ENCODE measurements around the gene RAB35.

Gene RAB35

GRCh38 chr12:120099738-120100137 is 16.8 kb downstream of the RAB35 start:
- Histone ChIP-seq H3K36me3 (ENCODE audit: insufficient read depth, low read length) (peaks cover 90% of the 10 kb centered on the region), H3K79me2 (ENCODE audit: insufficient read depth, low read length) (peaks cover 17% of the 10 kb centered on the region), H3K27me3 (ENCODE audit: insufficient read depth, low read length) (no peaks in the 10 kb centered on the region), H3K4me2 (ENCODE audit: low read length) (no peak overlapping the region), H3K9ac (ENCODE audit: low read length) (no peak overlapping the region), H3K4me1 (ENCODE audit: insufficient read depth, low read length, severe bottlenecking) (peaks cover 38% of the 10 kb centered on the region), H3F3A (ENCODE audit: insufficient read depth, low read length) (no peaks in the 10 kb centered on the region), H4K20me1 (ENCODE audit: insufficient read depth, low read length) (no peaks in the 10 kb centered on the region), H2AFZ (ENCODE audit: low read length) (no peak overlapping the region), H3K9me2 (ENCODE audit: low read depth, low read length) (no peaks in the 10 kb centered on the region), H3K9me3 (ENCODE audit: low read length) (no peaks in the 10 kb centered on the region), H3K4me3 (ENCODE audit: low read depth, low read length, poor library complexity, severe bottlenecking) (no peak overlapping the region), H3K27ac (ENCODE audit: low read depth, low read length, poor library complexity, severe bottlenecking) (no peak overlapping the region)
- TF ChIP-seq, protein P1, sequence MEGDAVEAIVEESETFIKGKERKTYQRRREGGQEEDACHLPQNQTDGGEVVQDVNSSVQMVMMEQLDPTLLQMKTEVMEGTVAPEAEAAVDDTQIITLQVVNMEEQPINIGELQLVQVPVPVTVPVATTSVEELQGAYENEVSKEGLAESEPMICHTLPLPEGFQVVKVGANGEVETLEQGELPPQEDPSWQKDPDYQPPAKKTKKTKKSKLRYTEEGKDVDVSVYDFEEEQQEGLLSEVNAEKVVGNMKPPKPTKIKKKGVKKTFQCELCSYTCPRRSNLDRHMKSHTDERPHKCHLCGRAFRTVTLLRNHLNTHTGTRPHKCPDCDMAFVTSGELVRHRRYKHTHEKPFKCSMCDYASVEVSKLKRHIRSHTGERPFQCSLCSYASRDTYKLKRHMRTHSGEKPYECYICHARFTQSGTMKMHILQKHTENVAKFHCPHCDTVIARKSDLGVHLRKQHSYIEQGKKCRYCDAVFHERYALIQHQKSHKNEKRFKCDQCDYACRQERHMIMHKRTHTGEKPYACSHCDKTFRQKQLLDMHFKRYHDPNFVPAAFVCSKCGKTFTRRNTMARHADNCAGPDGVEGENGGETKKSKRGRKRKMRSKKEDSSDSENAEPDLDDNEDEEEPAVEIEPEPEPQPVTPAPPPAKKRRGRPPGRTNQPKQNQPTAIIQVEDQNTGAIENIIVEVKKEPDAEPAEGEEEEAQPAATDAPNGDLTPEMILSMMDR (IDR thresholded peaks at IDR 0.05; ENCODE audit: low read length) = no peak
- no peak for TF ChIP-seq EZH2 (IDR thresholded peaks at IDR 0.05; ENCODE audit: borderline replicate concordance, low read length)

- peaks cover 16% of the 10 kb centered on the region for H3K79me2 ChIP-seq (ENCODE audit: insufficient read depth, low read length)
Observed at GRCh38 chr12:120098756-120099470, 17.6 kb downstream of the RAB35 start.

DNA sequence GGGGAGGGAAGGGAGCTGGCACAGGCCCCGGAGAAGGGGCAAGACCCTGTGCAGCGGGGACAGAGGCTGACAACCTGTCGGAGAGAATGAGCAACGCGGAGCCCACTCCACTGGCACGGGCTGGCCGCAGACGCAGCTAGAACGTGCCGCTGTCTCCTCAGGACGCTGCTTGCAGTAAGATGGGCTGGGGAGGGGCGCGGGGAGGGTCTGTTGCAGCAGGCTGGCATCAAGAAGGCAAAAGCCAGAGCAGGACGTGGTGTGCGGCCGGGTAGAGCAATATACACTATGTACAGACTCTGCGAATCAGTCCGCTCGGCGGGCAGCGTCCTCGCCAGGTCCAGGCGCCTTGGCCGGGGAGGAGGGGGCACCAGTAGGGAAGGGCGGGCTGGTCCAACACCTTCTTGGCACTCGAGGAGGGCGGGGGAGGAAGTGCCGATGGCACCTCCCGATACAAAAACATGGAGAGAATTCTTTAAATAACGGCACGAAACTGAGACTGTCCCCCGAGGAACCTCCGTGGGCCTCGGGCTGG is 19.8 kb downstream of the RAB35 start:
- Histone ChIP-seq H4K20me1 (ENCODE audit: insufficient read depth, low read length) (no peaks in the 10 kb centered on the region), H3K4me3 (ENCODE audit: low read depth, low read length, poor library complexity, severe bottlenecking) (no peak overlapping the region), H3K27me3 (ENCODE audit: insufficient read depth, low read length) (no peaks in the 10 kb centered on the region), H3K79me2 (ENCODE audit: insufficient read depth, low read length) (0 out of 2 replicates have a peak, but pooled peaks cover under 1% of the 10 kb centered on the region), H3K4me1 (ENCODE audit: insufficient read depth, low read length, severe bottlenecking) (peaks cover 38% of the 10 kb centered on the region), H3K27ac (ENCODE audit: low read depth, low read length, poor library complexity, severe bottlenecking) (no peak overlapping the region), H3F3A (ENCODE audit: insufficient read depth, low read length) (no peaks in the 10 kb centered on the region), H3K9me2 (ENCODE audit: low read depth, low read length) (no peaks in the 10 kb centered on the region), H3K9ac (ENCODE audit: low read length) (no peak overlapping the region), H3K9me3 (ENCODE audit: low read length) (no peaks in the 10 kb centered on the region), H3K4me2 (ENCODE audit: low read length) (no peak overlapping the region), H2AFZ (ENCODE audit: low read length) (no peak overlapping the region), H3K36me3 (ENCODE audit: insufficient read depth, low read length) (peaks cover 76% of the 10 kb centered on the region)
- TF ChIP-seq EZH2 (IDR thresholded peaks at IDR 0.05; ENCODE audit: borderline replicate concordance, low read length) = no peak
- TF ChIP-seq, protein P1 (IDR thresholded peaks at IDR 0.05; ENCODE audit: low read length) = no peak

More at GRCh38 chr12:120098756-120099470, 17.6 kb downstream of the RAB35 start:
- H3K9ac ChIP-seq (ENCODE audit: low read length) = no peak overlapping the region
- peaks cover 46% of the 10 kb centered on the region for H3K4me1 ChIP-seq (ENCODE audit: insufficient read depth, low read length, severe bottlenecking)
- H3F3A ChIP-seq (ENCODE audit: insufficient read depth, low read length) = no peaks in the 10 kb centered on the region
- H3K27me3 ChIP-seq (ENCODE audit: insufficient read depth, low read length) = no peaks in the 10 kb centered on the region
- H3K27ac ChIP-seq (ENCODE audit: low read depth, low read length, poor library complexity, severe bottlenecking) = no peak overlapping the region
- TF ChIP-seq, protein P1 (IDR thresholded peaks at IDR 0.05; ENCODE audit: low read length) = no peak
- no peak for TF ChIP-seq EZH2 (IDR thresholded peaks at IDR 0.05; ENCODE audit: borderline replicate concordance, low read length)
- H3K36me3 ChIP-seq (ENCODE audit: insufficient read depth, low read length) = peaks cover 86% of the 10 kb centered on the region
- no peaks in the 10 kb centered on the region for H4K20me1 ChIP-seq (ENCODE audit: insufficient read depth, low read length)
- no peak overlapping the region for H2AFZ ChIP-seq (ENCODE audit: low read length)
- no peak overlapping the region for H3K4me2 ChIP-seq (ENCODE audit: low read length)
- H3K9me3 ChIP-seq (ENCODE audit: low read length) = no peaks in the 10 kb centered on the region
- H3K9me2 ChIP-seq (ENCODE audit: low read depth, low read length) = no peaks in the 10 kb centered on the region
- H3K4me3 ChIP-seq (ENCODE audit: low read depth, low read length, poor library complexity, severe bottlenecking) = no peak overlapping the region

All from OCI-LY1 (cell line).